ENCODE data around the gene NPIPB13.
"Not testable (repeated sequence)": the region's sequence is repeated elsewhere in the genome, so short reads cannot be mapped to it uniquely, and the experiment has no call there.

The NPIPB13 gene

GRCh38 chr16:30248379-30248778 is at the start of gene NPIPB13:
NPIPB13 (minus strand) TSS chr16:30248479; CDS start chr16:30245573, 2,906 bp downstream.
- not testable (repeated sequence) for DNase-seq (ENCODE audit: low spot score)

DNA sequence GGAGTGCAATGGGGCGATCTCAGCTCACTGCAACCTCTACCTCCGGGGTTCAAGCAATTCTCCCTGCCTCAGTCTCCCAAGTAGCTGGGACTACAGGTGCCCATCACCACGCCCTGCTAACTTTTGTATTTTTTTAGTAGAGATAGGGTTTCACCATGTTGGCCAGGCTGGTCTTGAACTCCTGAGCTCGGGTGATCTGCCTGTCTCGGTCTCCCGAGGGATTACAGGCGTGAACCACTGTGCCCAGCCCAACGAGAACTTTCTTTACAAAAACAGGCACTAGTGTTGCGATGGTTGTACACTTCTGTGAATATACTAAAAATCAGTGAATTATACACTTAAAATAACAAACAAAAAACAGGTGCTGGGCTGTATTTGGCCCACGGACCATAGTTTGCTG is 34.1 kb upstream of the NPIPB13 start:
- DNase-seq (ENCODE audit: low spot score), result not testable (repeated sequence)

GRCh38 chr16:30278523-30278922 is 30.2 kb upstream of the NPIPB13 start:
- DNase-seq (ENCODE audit: low spot score), result not testable (repeated sequence)

DNA sequence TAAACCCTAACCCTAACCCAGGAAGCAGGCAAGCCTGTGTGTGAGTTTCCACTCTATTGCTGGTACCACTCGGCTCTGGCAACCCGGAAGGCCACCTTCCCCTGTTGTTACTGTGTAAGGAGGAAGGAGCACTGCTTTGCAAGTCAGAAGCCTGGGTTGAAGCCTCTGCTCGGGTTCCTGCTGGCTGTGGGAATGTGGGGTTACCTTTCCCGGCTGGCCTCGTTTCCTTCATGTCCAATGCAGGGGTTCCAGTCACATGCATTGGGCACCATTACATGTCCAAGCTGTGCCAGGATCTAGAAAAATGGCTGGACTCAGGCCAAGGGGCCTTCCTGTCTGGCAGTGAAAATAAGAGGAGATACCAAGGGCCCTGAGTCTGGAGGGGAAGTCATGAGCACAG is 31.2 kb downstream of the NPIPB13 start:
- not testable (repeated sequence) for DNase-seq (ENCODE audit: low spot score)

- DNase-seq (ENCODE audit: low spot score), result not testable (repeated sequence)
Measured at GRCh38 chr16:30211414-30211813, 36.9 kb downstream of the NPIPB13 start.

DNA sequence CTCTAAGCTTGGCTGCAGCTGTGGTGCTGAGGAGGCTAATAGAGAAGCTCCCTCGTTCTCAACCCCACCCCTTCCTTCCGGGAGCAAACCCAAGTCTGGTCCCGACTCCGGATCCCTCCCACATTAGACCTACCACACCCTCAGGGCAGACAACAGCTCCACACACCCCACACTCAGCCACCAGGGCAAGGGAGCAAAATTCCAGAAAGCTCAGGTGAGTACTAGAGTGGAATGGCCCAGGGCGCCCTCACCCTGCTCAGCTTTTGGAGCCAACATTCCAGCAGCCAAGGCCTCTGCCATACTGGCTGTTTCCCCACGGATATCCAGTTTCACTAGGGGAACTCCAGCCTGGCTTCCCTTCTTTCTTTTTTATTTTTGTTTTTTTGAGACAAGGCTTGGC is 39.2 kb downstream of the NPIPB13 start:
- not testable (repeated sequence) for DNase-seq (ENCODE audit: low spot score)

GRCh38 chr16:30207063-30207704 is 41.1 kb downstream of the NPIPB13 start:
- not testable (repeated sequence) for DNase-seq (ENCODE audit: low spot score)

GRCh38 chr16:30206252-30206651 is 42.0 kb downstream of the NPIPB13 start:
- DNase-seq (ENCODE audit: low spot score), result not testable (repeated sequence)

DNA sequence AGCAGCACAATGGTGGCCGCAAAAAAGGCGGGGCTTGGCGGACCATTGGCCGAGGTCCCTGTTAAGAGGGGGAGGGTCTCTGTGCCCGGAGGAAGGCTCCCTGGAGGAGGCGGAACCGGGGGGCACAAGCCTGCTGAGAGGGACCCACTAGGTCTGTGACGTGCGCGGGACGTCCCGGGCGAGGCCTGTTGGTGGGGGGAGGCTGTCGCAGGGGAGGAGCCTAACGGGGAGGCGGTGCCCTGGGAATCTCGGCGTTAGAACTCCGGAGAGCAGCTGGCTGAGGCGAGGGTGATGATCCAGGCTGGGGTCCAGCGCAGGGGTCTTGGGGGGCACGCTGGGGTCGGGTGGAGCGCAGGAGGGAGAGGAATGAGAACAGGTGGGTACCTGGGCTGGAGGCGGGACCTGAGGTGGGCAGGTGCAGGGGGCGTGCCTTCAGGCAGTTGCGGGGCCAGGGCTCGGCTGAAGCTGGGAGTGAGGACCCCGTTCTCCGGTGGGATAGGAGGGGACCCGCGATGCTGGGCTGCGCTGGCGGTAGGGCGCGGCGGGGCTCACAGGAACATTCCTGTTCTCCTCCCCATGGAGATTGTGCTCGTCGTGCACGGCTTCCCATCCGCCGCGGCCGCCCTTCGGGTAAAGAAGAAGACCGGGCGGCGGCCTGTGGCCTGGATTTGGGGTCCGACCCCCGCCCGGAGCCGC is 42.6 kb downstream of the NPIPB13 start:
- DNase-seq (ENCODE audit: low spot score), result not testable (repeated sequence)

DNA sequence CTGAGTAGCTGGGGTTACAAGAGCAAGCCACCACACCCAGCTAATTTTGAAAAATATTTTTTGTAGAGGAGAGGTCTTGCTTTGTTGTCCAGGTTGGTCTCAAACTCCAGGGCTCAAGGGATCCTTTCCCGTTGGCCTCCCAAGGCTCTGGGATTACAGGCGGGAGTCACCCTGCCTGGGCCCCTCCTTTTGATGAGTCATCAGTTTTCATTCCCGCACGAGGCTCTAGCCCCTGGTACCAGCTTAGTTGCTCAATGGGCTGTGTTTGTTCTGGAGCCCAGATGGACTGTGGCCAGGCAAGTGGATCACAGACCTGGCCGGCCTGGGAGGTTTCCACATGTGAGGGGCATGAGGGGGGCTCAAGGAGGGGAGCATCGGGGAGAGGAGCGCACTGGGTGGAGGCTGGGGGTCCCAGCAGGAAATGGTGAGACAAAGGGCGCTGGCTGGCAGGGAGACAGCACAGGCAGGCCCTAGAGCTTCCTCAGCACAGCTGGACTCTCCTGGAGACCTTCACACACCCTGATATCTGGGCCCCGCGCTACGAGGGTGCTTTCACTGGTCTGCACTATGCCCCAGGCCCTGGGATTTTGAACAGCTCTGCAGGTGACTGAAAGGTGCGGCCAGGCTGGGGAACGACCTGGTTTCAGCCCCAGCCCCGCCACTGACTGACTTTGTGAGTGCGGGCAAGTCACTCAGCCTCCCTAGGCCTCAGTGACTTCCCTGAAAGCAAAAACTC is 48.5 kb downstream of the NPIPB13 start:
- not testable (repeated sequence) for DNase-seq (ENCODE audit: low spot score)

DNA sequence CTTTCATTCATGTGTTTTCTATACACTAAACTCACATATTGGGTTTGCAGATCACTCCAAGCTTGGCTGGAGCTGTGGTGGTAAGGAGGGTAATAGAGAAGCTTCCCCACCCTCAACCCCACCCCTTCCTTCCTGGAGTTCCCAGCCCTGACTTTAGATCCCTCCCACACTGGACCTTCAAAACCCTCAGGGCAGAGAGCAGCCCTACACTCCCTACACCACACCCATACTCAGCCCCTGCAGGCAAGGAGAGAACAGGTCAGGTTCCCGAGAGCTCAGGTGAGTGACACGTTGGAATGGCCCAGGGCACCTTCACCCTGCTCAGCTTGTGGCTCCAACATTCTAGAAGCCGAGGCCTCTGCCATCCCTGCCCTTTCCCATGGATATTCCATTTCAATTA is 49.2 kb downstream of the NPIPB13 start, which contains the start of gene SULT1A3:
TSS of gene SULT1A3 (plus strand) at position 207 of the 400 bp plus-strand sequence. CDS start 1,474 bp downstream, outside the sequence.
- not testable (repeated sequence) for DNase-seq (ENCODE audit: low spot score)
